ENCODE data around the gene FKBP8.

DNA sequence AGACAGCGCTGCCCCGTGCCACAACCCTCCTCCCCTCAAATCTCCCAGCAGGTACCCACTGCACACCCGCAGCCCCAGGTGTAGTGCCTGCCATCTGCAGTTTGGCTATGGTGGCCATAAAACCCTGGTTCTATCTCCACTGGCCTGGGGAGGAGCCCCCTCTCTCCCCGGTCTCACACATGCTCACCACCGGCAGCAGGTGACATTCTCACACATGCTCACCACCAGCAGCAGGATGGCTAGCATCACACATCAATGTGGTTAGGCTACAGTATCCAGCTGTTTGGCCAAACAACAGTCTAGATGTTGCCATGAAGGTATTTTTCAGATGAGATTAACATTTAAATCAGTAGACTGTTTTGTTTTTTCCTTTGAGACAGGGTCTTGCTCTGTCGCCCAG is 52.6 kb downstream of the FKBP8 start:
- TF ChIP-seq CTCF (IDR thresholded peaks at IDR 0.05; ENCODE audit: low read depth, low read length, missing input control) (no peak), JUND (IDR thresholded peaks at IDR 0.05) (no peak), RXRA (IDR thresholded peaks at IDR 0.05) (no peak), GABPA (IDR thresholded peaks at IDR 0.05 in 1 of 2, conservative IDR thresholded peaks at IDR 0.05 in 1 of 2) (no peak), YY1 (IDR thresholded peaks at IDR 0.05) (no peak), TAF1 (conservative IDR thresholded peaks at IDR 0.05) (no peak), NR2F2 (IDR thresholded peaks at IDR 0.05) (no peak), RAD21 (IDR thresholded peaks at IDR 0.05) (no peak), SP1 (IDR thresholded peaks at IDR 0.05) (no peak)
- TF ChIP-seq, protein P1, sequence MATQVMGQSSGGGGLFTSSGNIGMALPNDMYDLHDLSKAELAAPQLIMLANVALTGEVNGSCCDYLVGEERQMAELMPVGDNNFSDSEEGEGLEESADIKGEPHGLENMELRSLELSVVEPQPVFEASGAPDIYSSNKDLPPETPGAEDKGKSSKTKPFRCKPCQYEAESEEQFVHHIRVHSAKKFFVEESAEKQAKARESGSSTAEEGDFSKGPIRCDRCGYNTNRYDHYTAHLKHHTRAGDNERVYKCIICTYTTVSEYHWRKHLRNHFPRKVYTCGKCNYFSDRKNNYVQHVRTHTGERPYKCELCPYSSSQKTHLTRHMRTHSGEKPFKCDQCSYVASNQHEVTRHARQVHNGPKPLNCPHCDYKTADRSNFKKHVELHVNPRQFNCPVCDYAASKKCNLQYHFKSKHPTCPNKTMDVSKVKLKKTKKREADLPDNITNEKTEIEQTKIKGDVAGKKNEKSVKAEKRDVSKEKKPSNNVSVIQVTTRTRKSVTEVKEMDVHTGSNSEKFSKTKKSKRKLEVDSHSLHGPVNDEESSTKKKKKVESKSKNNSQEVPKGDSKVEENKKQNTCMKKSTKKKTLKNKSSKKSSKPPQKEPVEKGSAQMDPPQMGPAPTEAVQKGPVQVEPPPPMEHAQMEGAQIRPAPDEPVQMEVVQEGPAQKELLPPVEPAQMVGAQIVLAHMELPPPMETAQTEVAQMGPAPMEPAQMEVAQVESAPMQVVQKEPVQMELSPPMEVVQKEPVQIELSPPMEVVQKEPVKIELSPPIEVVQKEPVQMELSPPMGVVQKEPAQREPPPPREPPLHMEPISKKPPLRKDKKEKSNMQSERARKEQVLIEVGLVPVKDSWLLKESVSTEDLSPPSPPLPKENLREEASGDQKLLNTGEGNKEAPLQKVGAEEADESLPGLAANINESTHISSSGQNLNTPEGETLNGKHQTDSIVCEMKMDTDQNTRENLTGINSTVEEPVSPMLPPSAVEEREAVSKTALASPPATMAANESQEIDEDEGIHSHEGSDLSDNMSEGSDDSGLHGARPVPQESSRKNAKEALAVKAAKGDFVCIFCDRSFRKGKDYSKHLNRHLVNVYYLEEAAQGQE (IDR thresholded peaks at IDR 0.05): no peak
- TF ChIP-seq, protein P2, sequence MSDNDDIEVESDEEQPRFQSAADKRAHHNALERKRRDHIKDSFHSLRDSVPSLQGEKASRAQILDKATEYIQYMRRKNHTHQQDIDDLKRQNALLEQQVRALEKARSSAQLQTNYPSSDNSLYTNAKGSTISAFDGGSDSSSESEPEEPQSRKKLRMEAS (IDR thresholded peaks at IDR 0.05): no peak
